ENCODE data around the gene SLC1A4. TPM values are rescaled to one million over a fixed set of nuclear protein-coding genes. Genes with fewer than 3 reads are reported as not detected.

SLC1A4 gene
- total RNA-seq, 4 donors from 2014 or later, result 12.9 to 39.5 (median 29.0) TPM

GRCh38 chr2:65067806-65068553, 78.8 kb downstream of the SLC1A4 start:
- TF ChIP-seq POLR2AphosphoS5 (IDR thresholded peaks at IDR 0.05) (no peak), EP300 (IDR thresholded peaks at IDR 0.05) (no peak)

DNA sequence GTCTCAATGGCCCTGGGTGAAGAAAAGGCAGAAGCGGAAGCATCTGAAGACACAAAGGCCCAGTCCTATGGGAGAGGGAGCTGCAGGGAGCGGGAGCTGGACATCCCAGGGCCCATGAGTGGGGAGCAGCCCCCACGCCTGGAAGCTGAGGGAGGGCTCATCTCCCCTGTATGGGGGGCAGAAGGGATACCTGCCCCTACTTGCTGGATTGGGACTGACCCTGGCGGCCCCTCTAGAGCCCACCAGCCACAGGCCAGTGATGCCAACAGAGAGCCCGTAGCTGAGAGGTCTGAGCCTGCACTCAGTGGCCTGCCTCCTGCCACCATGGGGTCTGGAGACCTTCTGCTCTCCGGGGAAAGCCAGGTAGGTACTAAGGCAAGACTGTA, 80.2 kb downstream of the SLC1A4 start:
- TF ChIP-seq, protein P1, sequence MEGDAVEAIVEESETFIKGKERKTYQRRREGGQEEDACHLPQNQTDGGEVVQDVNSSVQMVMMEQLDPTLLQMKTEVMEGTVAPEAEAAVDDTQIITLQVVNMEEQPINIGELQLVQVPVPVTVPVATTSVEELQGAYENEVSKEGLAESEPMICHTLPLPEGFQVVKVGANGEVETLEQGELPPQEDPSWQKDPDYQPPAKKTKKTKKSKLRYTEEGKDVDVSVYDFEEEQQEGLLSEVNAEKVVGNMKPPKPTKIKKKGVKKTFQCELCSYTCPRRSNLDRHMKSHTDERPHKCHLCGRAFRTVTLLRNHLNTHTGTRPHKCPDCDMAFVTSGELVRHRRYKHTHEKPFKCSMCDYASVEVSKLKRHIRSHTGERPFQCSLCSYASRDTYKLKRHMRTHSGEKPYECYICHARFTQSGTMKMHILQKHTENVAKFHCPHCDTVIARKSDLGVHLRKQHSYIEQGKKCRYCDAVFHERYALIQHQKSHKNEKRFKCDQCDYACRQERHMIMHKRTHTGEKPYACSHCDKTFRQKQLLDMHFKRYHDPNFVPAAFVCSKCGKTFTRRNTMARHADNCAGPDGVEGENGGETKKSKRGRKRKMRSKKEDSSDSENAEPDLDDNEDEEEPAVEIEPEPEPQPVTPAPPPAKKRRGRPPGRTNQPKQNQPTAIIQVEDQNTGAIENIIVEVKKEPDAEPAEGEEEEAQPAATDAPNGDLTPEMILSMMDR (IDR thresholded peaks at IDR 0.05), result no peak
- TF ChIP-seq POLR2A (IDR thresholded peaks at IDR 0.05), result no peak
- no peak for TF ChIP-seq POLR2AphosphoS5 (IDR thresholded peaks at IDR 0.05)
- no peak for TF ChIP-seq EP300 (IDR thresholded peaks at IDR 0.05)
- Histone ChIP-seq H3K9me3 (no peaks in the 10 kb centered on the region), H3K36me3 (peaks cover 41% of the 10 kb centered on the region), H3K4me3 (no peak overlapping the region), H3K27ac (peak overlapping the region; percentile 61), H3K27me3 (no peaks in the 10 kb centered on the region), H3K4me1 (peaks cover 72% of the 10 kb centered on the region)
- WGBS, result 81% methylated on average over 3 of the region's 6 CpGs
- no peak for DNase-seq (ENCODE audit: low spot score in 2 of 2)

More at GRCh38 chr2:65067806-65068553, 78.8 kb downstream of the SLC1A4 start:
- H3K9me3 ChIP-seq, result no peaks in the 10 kb centered on the region
- peaks cover 80% of the 10 kb centered on the region for H3K4me1 ChIP-seq
- H3K27me3 ChIP-seq, result no peaks in the 10 kb centered on the region
- H3K27ac ChIP-seq, result no peak overlapping the region
- no peak overlapping the region for H3K4me3 ChIP-seq
- 67% methylated on average over 14 of the region's 14 CpGs for WGBS
- peaks cover 27% of the 10 kb centered on the region for H3K36me3 ChIP-seq
- DNase-seq (ENCODE audit: low spot score in 2 of 2), result no peak

- no peak for DNase-seq (ENCODE audit: low spot score in 2 of 2)
- no peak for TF ChIP-seq POLR2A (IDR thresholded peaks at IDR 0.05)
- TF ChIP-seq, protein P1 (IDR thresholded peaks at IDR 0.05), result peak in 1 of 2 donors; percentile 12
- Histone ChIP-seq H3K4me1 (peaks cover 66% of the 10 kb centered on the region), H3K4me3 (no peak overlapping the region), H3K9me3 (no peaks in the 10 kb centered on the region), H3K27ac (peak overlapping the region; percentile 61), H3K36me3 (peaks cover 50% of the 10 kb centered on the region), H3K27me3 (no peaks in the 10 kb centered on the region)
- WGBS, result 40% methylated on average over 8 of the region's 8 CpGs
Measured at GRCh38 chr2:65070172-65070830, 81.1 kb downstream of the SLC1A4 start.

DNA sequence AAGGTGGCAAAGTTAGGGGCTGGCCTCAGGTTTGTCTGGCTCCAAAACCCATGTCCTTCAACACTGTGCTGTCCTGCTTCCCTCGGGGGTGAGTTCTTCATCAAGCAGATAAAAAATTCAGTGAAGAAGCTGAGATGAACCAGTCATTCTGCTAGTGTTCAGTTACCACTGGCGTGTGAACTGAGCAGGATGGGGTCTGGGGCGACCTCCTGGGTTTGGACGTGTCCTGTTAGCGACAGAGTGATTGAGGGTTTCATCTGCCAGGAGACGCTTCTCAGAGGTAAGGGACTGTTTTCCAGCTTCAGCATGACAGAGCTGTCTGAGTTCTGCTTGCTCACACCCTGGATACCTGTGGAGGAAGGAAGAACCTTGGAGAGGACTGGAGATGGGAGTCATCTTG, 81.7 kb downstream of the SLC1A4 start:
- Histone ChIP-seq H3K4me1 (peaks cover 66% of the 10 kb centered on the region), H3K27me3 (no peaks in the 10 kb centered on the region), H3K9me3 (no peaks in the 10 kb centered on the region), H3K27ac (peak overlapping the region; percentile 61), H3K4me3 (no peak overlapping the region), H3K36me3 (peaks cover 50% of the 10 kb centered on the region)
- TF ChIP-seq, protein P1 (IDR thresholded peaks at IDR 0.05), result no peak
- TF ChIP-seq POLR2A (IDR thresholded peaks at IDR 0.05) (no peak), EP300 (IDR thresholded peaks at IDR 0.05) (no peak), POLR2AphosphoS5 (IDR thresholded peaks at IDR 0.05) (no peak)
- 89% methylated on average over 6 of the region's 6 CpGs for WGBS
- DNase-seq (ENCODE audit: low spot score in 2 of 2), result no peak

- Histone ChIP-seq H3K9me3 (no peaks in the 10 kb centered on the region), H3K36me3 (peaks cover 52% of the 10 kb centered on the region), H3K4me3 (no peak overlapping the region), H3K27me3 (no peaks in the 10 kb centered on the region), H3K27ac (no peak overlapping the region), H3K4me1 (peaks cover 68% of the 10 kb centered on the region)
- no peak for DNase-seq (ENCODE audit: low spot score in 2 of 2)
- TF ChIP-seq, protein P1 (IDR thresholded peaks at IDR 0.05), result peak in 1 of 2 donors; percentile 23
- TF ChIP-seq EP300 (IDR thresholded peaks at IDR 0.05) (no peak), POLR2A (IDR thresholded peaks at IDR 0.05) (no peak)
- WGBS, result 78% methylated on average over 11 of the region's 14 CpGs
Measured at GRCh38 chr2:65071499-65072180, 82.4 kb downstream of the SLC1A4 start.
